Measurements from ENCODE around the gene RFPL1. TPM values are rescaled to one million over a fixed set of nuclear protein-coding genes. Genes with fewer than 3 reads are reported as not detected.
A peak's percentile ranks its signal among the peaks of the same experiment; 100 is the strongest.

RFPL1 gene
- total RNA-seq, 2 experiments from 2014 or later, result not detected

DNA sequence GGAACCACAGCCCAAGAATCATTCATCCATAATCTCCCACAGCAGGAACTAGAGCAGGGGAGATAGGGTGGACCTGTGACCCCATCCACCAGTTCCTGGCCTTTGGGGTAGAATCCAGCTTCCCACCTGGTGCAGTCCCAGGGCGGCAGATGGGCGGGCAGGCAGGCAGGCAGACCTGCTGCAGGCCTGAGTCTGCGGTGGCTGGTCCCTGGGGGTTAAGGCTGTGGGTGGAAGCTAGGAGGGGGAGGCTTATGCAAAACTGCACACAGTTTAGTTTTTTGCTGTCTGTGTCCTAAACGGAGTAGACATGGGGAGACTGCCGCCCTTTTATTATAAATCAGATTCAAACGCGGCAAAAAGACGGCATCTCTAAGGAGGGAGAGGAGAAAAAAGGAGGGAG lies 37.2 kb downstream of the RFPL1 start:
- POLR2A ChIA-PET, result no interaction called here
- H3K27me3 Mint-ChIP-seq, result peaks cover 47% of the 10 kb centered on the region
- H3K9me3 Mint-ChIP-seq, result no peaks in the 10 kb centered on the region
- no peak for DNase-seq
- H3K4me1 Mint-ChIP-seq, result peaks cover 10% of the 10 kb centered on the region
- H3K27ac Mint-ChIP-seq, result no peak overlapping the region
- no peak for ATAC-seq (ENCODE audit: low read depth)
- no peak overlapping the region for H3K4me3 Mint-ChIP-seq
- no peaks in the 10 kb centered on the region for H3K36me3 Mint-ChIP-seq

- no peak for ATAC-seq (ENCODE audit: low read depth)
- H3K27me3 Mint-ChIP-seq, result peaks cover 45% of the 10 kb centered on the region
- no peaks in the 10 kb centered on the region for H3K9me3 Mint-ChIP-seq
- peaks cover 10% of the 10 kb centered on the region for H3K4me1 Mint-ChIP-seq
- no peak for DNase-seq
- no peaks in the 10 kb centered on the region for H3K36me3 Mint-ChIP-seq
- no peak overlapping the region for H3K27ac Mint-ChIP-seq
- H3K4me3 Mint-ChIP-seq, result no peak overlapping the region
- POLR2A ChIA-PET, result no interaction called here
Observed at GRCh38 chr22:29476116-29476515, 37.7 kb downstream of the RFPL1 start.

DNA sequence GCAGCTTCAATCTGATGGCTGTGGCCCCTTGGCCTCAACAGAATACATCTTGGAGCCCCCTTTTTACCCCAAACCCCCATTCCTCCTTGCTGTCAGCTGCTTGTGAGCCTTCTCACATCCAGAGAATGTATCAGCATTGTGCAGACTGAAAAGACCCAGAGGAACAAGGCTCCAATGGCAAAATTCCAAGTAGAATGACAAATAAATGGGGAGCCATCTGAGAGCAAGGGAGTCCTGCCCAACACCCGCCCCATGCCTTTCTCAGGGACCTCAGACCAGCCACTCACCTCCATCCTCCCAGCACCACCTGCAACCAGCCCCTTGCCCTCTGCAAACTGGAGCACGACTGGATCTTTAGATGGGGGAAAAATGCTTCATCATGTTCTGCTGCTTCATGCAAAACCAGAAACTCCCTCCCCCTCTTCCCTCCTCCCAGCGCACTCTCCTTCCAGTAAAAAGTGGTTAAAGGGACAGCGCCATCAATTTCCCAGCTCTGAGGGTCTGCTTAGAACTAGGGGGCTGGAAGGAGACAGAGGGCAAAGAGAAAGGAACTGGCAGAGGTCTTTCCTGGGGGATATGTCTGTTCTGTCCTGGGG lies 39.4 kb downstream of the RFPL1 start:
- Mint-ChIP-seq H3K27me3 (peaks cover 49% of the 10 kb centered on the region), H3K27ac (no peak overlapping the region), H3K4me1 (peaks cover 13% of the 10 kb centered on the region), H3K36me3 (peaks cover 1% of the 10 kb centered on the region), H3K4me3 (no peak overlapping the region), H3K9me3 (no peaks in the 10 kb centered on the region)
- ATAC-seq (ENCODE audit: low read depth) (no peak), DNase-seq (no peak)
- POLR2A ChIA-PET, result no interaction called here

- peaks cover 13% of the 10 kb centered on the region for H3K4me1 Mint-ChIP-seq
- ATAC-seq (ENCODE audit: low read depth), result peak; percentile 56
- H3K4me3 Mint-ChIP-seq, result peak overlapping the region; percentile 12
- POLR2A ChIA-PET, result no interaction called here
- H3K27me3 Mint-ChIP-seq, result peaks cover 44% of the 10 kb centered on the region
- DNase-seq, result peak; percentile 65
- H3K36me3 Mint-ChIP-seq, result peaks cover 1% of the 10 kb centered on the region
- H3K27ac Mint-ChIP-seq, result no peak overlapping the region
- no peaks in the 10 kb centered on the region for H3K9me3 Mint-ChIP-seq
Observed at GRCh38 chr22:29478326-29479276, 40.2 kb downstream of the RFPL1 start.

DNA sequence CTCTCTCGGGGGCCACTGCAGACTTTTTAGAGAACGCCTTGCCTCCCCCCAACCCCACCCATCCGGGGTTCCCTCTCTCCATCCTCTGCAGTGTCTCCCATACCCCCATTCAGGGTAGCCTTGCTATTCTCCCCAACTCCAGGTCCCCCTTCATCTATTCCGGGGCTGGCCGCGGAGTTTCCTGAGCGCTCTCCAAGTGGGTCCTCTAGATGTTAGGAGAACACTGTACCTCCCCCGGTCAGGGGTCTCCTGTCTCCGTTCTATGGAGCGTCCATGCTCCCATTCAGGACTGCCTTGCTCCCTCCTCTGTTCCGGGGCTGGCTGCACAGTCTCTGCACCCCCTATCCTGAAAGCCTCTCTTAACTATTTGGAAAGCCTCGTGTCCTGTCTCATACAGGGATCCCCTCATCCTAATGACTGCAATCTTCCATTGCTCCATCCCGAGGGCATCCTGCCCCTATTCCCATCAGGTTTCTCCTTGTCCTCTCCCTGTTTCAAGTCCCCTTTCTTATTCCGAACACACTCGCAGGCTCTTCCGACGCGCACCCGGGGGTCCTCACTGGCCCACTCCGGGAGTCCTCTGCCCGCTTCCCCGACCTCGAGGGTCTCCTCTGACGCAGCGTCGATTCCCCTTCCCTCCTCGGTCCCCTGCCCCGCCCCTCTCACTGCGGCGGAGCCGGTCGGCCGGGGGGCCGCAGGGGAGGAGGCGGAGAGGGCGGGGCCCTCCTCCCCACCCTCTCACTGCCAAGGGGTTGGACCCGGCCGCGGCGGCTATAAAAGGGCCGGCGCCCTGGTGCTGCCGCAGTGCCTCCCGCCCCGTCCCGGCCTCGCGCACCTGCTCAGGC lies 41.3 kb downstream of the RFPL1 start, which contains the start of gene NEFH:
NEFH (plus strand) TSS at position 802 of the 845 bp plus-strand sequence. CDS start 45 bp downstream, outside the sequence.
- Mint-ChIP-seq H3K27me3 (peaks cover 42% of the 10 kb centered on the region), H3K4me3 (peak within 1 kb of the TSS; percentile 42), H3K4me1 (peaks cover 13% of the 10 kb centered on the region), H3K27ac (no peak within 1 kb of the TSS), H3K36me3 (peaks cover 1% of the 10 kb centered on the region), H3K9me3 (no peaks in the 10 kb centered on the region)
- POLR2A ChIA-PET, result no interaction called here
- ATAC-seq (ENCODE audit: low read depth), result no peak
- DNase-seq, result no peak

DNA sequence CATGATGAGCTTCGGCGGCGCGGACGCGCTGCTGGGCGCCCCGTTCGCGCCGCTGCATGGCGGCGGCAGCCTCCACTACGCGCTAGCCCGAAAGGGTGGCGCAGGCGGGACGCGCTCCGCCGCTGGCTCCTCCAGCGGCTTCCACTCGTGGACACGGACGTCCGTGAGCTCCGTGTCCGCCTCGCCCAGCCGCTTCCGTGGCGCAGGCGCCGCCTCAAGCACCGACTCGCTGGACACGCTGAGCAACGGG lies 41.8 kb downstream of the RFPL1 start:
- peaks cover 44% of the 10 kb centered on the region for H3K27me3 Mint-ChIP-seq
- H3K9me3 Mint-ChIP-seq, result no peaks in the 10 kb centered on the region
- no peak overlapping the region for H3K27ac Mint-ChIP-seq
- peaks cover 1% of the 10 kb centered on the region for H3K36me3 Mint-ChIP-seq
- H3K4me3 Mint-ChIP-seq, result no peak overlapping the region
- no peak for DNase-seq
- POLR2A ChIA-PET, result interaction anchor here (1.1 kb wide), 1 partner anchor 73 kb away, joined by 3 read pairs; the partner anchor contains the start of gene THOC5
- ATAC-seq (ENCODE audit: low read depth), result no peak
- peaks cover 13% of the 10 kb centered on the region for H3K4me1 Mint-ChIP-seq

GRCh38 chr22:29480512-29481264 lies 42.3 kb downstream of the RFPL1 start:
- POLR2A ChIA-PET, result interaction anchor here (0.6 to 1.1 kb wide), 3 partner anchors 73 to 123 kb away, joined by 3 to 4 read pairs (median 3); partner anchors contain the start of gene THOC5
- Mint-ChIP-seq H3K4me3 (peak overlapping the region; percentile 73), H3K4me1 (peaks cover 13% of the 10 kb centered on the region), H3K27ac (no peak overlapping the region), H3K9me3 (no peaks in the 10 kb centered on the region), H3K27me3 (peaks cover 46% of the 10 kb centered on the region), H3K36me3 (peaks cover 1% of the 10 kb centered on the region)
- DNase-seq, result peak; percentile 62
- peak; percentile 72 for ATAC-seq (ENCODE audit: low read depth)

- peak overlapping the region; percentile 73 for H3K4me3 Mint-ChIP-seq
- peak overlapping the region; percentile 58 for H3K27ac Mint-ChIP-seq
- POLR2A ChIA-PET, result interaction anchor here (1.1 kb wide), 1 partner anchor 72 kb away, joined by 3 read pairs; the partner anchor contains the start of gene THOC5
Observed at GRCh38 chr22:29481265-29482000, 43.0 kb downstream of the RFPL1 start.

DNA sequence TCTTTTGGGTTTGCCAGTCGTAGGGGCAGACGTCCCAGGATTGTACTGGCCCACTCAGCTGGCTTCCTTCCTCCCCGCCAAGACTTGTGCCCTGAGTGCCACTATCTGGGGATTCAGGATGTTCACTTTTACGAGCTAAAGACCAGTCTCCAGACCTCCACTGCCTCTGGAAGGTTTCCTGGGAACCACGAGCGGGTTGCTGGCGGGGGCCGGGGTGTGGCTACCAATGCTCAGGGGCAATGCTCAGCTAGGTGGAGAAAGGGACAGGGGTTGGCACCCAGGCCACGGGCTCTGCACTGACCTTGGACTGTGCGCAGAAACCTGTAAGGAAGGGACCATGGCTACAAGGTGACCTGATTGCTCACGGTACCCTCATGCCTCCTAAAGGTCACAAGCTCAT lies 43.9 kb downstream of the RFPL1 start:
- Mint-ChIP-seq H3K27me3 (peaks cover 41% of the 10 kb centered on the region), H3K27ac (no peak overlapping the region), H3K9me3 (no peaks in the 10 kb centered on the region), H3K36me3 (peaks cover 1% of the 10 kb centered on the region), H3K4me3 (no peak overlapping the region), H3K4me1 (peaks cover 13% of the 10 kb centered on the region)
- no peak for DNase-seq
- POLR2A ChIA-PET, result no interaction called here
- no peak for ATAC-seq (ENCODE audit: low read depth)

More at GRCh38 chr22:29481265-29482000, 43.0 kb downstream of the RFPL1 start:
- peaks cover 46% of the 10 kb centered on the region for H3K27me3 Mint-ChIP-seq
- ATAC-seq (ENCODE audit: low read depth), result no peak
- no peak for DNase-seq
- no peaks in the 10 kb centered on the region for H3K9me3 Mint-ChIP-seq
- H3K4me1 Mint-ChIP-seq, result peaks cover 13% of the 10 kb centered on the region
- H3K36me3 Mint-ChIP-seq, result peaks cover 1% of the 10 kb centered on the region

GRCh38 chr22:29482726-29483125 lies 44.3 kb downstream of the RFPL1 start:
- no peak overlapping the region for H3K27ac Mint-ChIP-seq
- peaks cover 38% of the 10 kb centered on the region for H3K27me3 Mint-ChIP-seq
- ATAC-seq (ENCODE audit: low read depth) (no peak), DNase-seq (no peak)
- H3K4me1 Mint-ChIP-seq, result peaks cover 13% of the 10 kb centered on the region
- peaks cover 1% of the 10 kb centered on the region for H3K36me3 Mint-ChIP-seq
- no peak overlapping the region for H3K4me3 Mint-ChIP-seq
- POLR2A ChIA-PET, result no interaction called here
- H3K9me3 Mint-ChIP-seq, result no peaks in the 10 kb centered on the region

DNA sequence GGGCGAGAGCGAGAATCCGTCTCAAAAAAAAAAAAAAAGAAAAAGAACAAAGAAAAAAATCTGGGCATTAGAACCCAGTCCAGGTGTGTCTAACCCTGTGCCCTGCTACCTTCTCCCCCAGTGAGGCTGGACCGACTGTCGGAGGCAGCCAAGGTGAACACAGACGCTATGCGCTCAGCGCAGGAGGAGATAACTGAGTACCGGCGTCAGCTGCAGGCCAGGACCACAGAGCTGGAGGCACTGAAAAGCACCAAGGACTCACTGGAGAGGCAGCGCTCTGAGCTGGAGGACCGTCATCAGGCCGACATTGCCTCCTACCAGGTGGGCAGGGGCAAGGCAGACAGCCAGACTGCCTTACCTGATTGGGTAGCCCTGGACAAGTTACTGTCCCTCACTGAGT lies 44.9 kb downstream of the RFPL1 start:
- DNase-seq (no peak), ATAC-seq (ENCODE audit: low read depth) (no peak)
- peaks cover 1% of the 10 kb centered on the region for H3K36me3 Mint-ChIP-seq
- H3K27me3 Mint-ChIP-seq, result peaks cover 33% of the 10 kb centered on the region
- POLR2A ChIA-PET, result no interaction called here
- H3K27ac Mint-ChIP-seq, result no peak overlapping the region
- H3K4me3 Mint-ChIP-seq, result no peak overlapping the region
- no peaks in the 10 kb centered on the region for H3K9me3 Mint-ChIP-seq
- peaks cover 12% of the 10 kb centered on the region for H3K4me1 Mint-ChIP-seq

DNA sequence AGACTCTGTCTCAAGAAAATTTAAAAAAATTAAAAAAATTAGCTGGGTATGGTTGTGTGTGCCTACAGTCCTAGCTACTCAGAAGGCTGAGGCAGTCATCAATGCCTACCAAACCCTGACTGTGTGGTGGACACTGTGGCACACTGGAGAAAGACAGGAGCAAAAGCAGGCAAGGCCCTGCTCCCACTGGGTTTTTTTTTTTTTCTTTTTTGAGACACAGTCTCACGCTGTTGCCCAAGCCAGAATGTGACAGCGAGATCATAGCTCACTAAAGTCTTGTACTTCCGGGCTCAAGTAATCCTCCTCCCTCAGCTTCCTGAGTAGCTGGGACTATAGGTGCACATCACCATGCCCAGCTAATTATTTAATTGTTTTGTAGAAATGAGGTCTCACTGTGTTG lies 46.3 kb downstream of the RFPL1 start:
- Mint-ChIP-seq H3K36me3 (peaks cover 1% of the 10 kb centered on the region), H3K9me3 (no peaks in the 10 kb centered on the region), H3K27ac (no peak overlapping the region), H3K4me1 (peaks cover 4% of the 10 kb centered on the region), H3K27me3 (peaks cover 19% of the 10 kb centered on the region), H3K4me3 (no peak overlapping the region)
- DNase-seq (no peak), ATAC-seq (ENCODE audit: low read depth) (no peak)
- POLR2A ChIA-PET, result no interaction called here

Measured in activated naive CD8-positive, alpha-beta T cell treated with anti-CD3 and anti-CD28 coated beads, Interleukin-2, amount 10 ng/mL, durations not matched to agents 7 days and 5 days (primary cell).